B cell (primary cell): Measurements from ENCODE around the gene DPYD.
A peak's percentile ranks its signal among the peaks of the same experiment; 100 is the strongest.

ENCODE experiments used
- CTCF ChIP-seq: fragments of 200-600 bp; IDR thresholded peaks from one replicate; pipeline ENCODE4 v1.8.0; 2022; ENCODE audit warnings: antibody characterized with exemption, mild to moderate bottlenecking
- EZH2 ChIP-seq: IDR thresholded peaks from 2 replicates; pipeline ENCODE4 v1.6.1; 2012; ENCODE audit warnings: borderline replicate concordance, low read depth, mild to moderate bottlenecking, moderate library complexity, low read length; ENCODE audit not compliant: insufficient read depth, poor library complexity, severe bottlenecking

- peak; percentile 44 for TF ChIP-seq CTCF
- no peak for TF ChIP-seq EZH2
Observed at GRCh38 chr1:97820470-97821188, 100.2 kb downstream of the DPYD start.
